Measurements from ENCODE around the gene PRKAG1.
A peak's percentile ranks its signal among the peaks of the same experiment; 100 is the strongest.

Gene PRKAG1

DNA sequence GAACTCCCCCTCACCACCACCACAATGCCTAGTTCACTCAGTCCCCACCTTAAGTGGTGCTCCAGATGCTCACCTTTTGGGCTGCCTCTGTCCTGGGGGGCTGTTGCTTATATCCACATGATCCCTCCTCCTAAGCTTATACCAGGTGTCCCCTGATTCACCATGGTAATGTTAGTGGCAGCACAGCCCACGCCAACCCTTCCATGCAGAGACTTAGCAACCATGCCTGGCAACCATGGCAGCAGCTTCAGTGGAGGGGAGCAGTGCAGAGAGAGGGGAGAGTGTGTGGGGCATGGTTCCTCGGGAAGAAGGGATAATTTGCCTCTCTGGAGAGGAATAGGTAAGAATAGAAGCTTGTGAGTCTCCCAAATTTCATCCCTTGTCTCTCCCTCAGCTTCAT is 18.2 kb downstream of the PRKAG1 start:
- no peak for DNase-seq

DNA sequence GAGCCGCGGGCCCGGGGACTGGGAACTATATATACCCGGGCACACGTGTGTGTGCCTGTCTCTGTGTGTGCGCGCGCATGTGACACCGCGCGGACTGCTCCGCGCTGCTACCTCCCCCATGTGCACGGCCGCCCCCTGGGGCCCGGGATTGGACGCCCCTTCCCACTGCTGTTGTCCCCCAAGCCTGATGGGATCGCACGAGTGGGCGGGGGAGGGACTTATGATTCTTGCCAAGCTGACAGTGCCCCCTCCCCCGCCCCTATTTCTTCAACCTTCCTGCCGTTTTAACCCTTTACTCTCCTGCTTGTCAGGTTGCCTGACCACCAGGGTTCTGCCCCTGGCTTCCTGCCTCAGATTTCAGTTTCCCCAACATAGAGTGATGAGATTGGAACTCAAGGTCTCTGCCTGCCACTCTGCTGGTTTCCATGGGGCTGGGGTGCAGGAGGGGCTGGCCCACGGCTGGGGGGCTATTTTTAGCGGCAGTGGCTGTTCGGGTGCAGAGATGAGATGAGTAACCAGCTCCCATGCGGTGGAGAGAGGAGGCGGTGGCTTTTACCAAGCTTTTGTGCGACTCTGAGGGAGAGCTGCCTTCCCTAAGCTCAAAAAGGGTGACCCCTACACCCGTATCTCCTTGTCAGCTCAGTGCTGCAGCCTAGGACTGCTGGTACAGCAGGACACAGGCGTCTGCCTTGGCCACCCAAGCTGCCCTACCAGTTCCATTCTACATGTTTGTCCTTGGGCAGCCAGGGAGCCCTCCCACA is 19.0 kb downstream of the PRKAG1 start, which contains the start of gene DDN:
TSS of gene DDN (minus strand) at position 5 of the 761 bp plus-strand sequence. CDS start 88 bp downstream, outside the sequence.
- DNase-seq, result peak; percentile 44

DNA sequence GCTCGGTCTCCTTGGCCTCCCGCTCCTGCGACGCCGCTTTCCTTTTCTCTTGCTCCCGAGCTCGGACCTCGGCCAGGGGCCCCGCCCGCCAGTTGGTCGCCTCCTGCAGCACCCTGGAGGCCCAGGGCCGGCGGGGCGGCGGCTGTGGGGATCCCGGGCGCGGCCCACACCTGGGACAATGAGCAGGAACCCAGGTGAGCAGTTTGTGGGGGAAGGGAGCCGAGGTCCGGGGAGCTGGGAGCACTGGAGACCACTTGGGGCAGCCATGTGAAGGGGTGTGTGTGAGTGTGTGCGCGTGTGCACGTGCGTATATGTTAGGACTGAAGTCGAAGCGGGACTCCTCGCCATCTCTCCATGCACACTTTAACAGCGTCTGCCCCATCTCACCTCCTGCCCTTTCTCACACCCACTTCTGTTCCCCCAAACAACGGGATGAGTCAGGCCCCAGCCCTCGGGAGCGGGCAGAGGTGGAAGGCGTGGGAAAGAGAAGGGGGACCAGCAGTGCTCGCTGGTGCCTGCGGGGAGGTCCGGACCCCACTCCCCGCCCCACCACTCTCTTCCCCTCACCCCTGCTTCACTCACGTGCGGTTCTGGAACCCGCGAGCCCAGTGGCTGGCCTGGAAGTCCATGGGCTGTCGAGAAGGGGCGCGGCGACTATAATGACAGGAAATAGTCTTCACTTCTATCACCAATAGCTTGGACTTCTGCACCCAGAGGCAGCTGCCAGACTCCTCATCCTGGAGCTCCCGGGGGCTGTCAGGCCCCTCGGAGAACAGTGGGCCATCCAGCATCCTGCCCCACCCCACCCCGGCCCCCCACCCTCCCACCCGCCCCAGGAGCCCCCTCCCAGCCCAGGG is 19.9 kb downstream of the PRKAG1 start:
- no peak for DNase-seq

- DNase-seq, result peak; percentile 17
Observed at GRCh38 chr12:48997719-48998496, 20.7 kb downstream of the PRKAG1 start.

DNA sequence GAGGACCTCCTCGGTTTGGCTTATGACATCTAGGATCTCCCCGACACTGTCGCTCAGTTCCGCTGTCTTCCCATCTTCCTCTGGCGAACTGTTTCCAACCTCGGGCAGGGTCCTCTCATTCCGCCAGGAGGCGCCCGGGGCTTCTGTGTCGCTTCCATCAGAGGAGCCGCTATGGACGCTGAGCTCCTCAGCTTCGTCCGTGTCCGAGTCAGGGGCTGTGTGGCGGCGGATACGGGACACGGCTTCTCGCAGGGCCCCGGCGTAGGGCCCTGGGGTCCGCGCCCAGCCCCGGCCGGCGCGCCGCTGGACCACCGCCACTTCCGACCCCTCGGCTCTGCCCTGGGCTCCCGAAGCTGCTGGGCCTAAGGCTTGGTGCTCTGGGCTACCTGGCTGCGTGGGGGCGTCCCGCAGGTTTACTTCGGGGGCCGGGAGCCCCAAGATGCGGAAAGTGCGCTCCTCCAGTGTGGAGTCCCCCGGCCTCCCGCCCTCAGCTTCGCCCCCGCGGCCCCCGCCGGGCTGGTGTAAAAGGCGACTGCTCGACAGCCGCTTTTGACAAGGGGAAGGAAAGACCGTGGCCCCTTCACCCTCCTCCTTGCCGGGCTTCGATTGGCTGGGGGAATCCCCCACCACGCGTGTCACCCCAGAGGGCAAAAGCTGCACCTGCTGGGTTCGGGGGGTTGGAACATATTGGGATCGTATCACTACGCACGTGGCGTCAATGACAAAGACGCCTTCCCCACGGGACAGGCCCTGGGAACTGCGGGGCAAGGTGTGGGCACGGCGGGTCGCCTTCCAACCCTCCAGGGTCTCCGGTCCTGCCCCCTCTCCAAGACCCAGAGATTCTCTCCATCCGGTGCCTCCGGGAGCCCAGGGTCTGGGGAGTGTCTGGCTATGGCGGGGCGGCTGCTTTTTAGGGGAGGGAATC is 21.5 kb downstream of the PRKAG1 start:
- DNase-seq, result peak; percentile 61

DNA sequence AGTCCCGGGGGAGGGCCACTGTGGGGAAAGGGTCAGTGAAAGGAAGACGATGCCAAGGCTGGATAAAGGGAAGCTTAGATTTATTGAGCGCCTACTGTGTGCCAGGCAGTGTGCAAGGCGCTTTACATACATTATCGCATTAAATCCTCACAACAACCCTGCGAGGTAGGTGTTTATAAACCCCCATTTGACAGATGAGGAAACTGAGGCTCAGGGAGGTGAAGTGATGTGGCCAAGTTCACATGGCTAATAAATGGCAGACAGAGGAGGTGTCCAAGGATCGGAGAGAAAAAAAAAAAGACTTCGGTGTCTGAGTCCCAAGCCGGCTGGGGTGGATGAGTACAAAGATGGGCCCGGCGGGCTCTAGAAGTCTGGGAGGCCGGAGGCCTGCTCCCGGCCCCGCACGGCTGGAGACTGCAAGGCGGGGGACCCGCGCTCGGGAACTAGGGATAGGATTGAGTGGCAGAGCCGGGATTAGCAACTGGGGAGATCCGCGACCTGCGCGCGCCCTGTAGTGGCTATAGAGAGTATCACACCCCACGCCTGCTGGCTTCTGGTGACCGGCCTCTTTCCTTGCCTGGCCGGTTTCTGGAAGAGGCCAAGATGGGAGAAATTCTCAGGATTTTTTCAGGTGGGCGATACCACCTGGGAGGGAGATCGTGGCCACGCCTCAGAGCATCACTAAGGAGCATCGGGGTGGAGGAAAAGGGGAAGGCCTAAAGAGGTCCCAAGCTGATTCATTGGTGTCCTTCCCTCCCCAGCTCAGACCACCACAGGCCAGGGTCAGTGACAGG is 23.3 kb downstream of the PRKAG1 start:
- DNase-seq, result peak; percentile 49

DNA sequence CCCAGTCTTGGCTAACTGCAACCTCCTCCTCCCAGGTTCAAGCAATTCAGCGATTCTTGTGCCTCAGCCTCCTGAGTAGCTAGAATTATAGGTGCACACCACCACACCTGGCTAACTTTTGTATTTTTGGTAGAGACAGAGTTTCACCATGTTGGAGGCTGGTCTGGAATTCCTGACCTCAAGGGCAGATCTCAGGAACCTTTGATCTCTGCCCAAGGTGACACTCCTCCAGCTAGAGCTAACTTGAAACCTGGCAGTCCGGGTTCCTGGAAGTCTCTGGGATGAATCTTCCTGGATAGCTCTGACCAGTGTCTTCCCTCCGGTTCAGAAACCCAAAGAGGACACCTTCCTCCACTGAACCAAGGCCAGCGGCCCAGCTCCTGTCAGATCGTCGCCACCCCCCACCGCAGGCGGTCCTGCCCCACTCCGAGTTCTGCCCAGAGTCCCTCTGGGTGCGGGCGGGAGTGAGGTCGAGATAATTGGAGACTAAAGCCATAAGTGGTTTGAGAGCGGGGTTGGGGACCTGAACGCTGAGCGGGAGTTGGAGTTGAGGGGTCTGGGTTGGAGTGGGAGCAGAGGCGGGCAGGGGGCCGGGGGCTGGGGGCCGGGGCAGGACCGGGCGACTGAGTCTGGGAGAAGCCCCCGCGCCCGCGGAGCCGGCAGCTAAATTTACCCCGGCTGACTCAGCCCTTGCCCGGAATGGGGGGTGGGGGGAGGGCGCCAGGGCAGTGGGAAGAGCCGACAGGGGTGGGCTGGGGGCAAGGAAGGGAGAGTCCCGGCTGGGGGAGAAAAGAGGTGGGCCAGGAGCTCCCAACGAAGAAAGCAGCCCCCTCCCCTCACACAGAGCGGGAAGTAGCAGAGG is 24.1 kb downstream of the PRKAG1 start:
- DNase-seq, result no peak

DNA sequence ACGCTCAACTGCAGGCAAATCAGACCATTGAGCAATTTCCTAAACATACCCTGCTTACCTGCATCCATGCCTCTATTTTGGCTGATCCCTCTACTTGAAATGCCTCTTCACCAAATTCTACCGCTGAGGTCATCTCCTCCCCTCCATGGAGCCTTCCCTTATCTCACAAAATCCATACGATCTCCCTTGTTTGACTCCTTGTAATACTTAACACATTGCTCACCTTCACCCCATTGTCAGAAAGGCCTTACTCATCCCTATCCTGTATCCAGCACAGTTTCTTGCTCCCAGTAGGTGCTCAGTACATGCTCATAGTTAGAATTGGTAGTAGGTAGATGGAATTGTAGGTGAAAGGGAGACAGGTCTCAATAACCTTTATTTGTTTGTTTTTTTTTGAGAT is 24.8 kb downstream of the PRKAG1 start:
- no peak for DNase-seq

DNA sequence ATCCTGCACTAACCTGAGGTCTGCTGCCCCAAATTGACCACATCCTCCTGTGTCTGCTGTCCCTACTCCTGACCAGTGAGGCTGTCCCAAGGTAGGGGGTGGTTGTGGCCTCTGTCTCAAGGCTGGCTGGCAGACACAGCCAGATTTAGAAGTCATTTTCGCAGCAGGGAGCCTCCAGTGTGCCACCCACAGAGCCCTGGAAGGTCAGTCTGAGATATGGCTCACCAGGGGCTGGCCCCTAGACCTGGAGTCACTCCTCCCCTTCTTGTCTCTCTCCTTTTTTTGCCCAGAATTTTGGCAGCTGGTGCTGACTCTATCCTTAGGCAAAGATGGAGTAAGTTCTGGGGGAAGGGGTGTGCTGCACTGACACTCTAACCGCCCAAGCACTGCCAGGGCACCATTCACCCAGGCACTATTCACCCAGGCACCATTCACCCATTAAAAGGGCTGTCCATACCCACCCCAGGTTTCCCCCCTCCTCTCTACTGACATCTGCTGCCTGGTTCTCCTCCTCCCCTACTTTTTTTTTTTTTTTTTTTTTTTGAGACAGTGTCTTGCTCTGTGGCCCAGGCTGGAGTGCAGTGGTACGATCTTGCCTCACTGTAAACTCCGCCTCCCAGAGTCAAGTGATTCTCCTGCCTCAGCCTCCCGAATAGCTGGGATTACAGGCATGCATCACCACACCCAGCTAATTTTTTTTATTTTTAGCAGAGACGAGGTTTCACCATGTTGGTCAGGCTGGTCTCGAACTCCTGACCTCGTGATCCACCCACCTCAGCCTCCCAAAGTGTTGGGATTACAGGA is 27.1 kb downstream of the PRKAG1 start:
- DNase-seq, result no peak

GRCh38 chr12:48990552-48990951 is 28.0 kb downstream of the PRKAG1 start:
- DNase-seq, result no peak

- DNase-seq, result peak; percentile 82
Observed at GRCh38 chr12:48988030-48988649, 30.4 kb downstream of the PRKAG1 start.

DNA sequence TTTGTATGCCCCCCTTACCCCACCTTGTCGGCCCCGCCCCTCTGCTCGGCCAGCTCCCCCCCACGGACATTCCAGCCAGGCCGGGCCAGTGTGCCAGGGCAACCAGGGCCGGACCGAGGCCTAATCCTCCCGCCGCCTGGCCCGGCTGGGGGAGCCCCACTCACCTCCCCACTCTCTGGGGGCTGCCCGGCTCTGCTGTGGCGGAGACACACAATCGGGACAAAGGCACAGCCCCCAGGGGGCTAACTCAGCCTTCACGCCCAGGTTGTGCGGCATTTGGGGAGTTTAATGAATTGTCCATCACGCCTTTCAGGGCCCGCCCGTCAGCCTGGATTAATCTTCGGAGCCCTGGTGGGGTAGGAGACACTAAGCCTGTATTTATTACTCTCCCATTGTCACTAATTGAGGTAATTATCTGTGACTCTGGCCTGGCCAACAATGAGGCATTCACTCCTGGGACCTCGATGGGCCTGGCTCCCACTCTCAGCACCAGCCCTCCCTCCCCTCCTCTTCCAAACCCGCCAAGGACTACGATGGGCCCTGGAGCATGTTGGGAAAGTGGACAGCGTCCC is 31.8 kb downstream of the PRKAG1 start:
- DNase-seq, result no peak

DNA sequence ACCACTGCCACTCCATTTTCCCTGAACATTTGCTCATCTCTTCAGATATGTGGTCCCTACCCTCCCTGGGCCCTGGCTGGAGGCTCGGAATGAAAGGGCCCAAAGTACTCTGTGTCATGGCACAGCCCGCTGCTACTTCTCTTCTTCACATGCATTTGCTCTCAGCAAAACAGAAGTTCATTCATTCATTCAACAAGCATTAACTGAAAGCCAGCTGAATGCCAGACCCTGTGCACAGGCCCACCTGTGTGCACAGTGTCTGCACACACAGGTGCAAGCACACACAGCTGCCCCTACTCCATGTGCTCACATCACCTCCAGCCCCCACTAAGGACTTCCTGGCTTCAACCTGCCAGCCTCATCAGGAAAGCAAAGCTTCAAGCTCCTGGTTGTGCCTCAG is 32.7 kb downstream of the PRKAG1 start:
- DNase-seq, result no peak

DNA sequence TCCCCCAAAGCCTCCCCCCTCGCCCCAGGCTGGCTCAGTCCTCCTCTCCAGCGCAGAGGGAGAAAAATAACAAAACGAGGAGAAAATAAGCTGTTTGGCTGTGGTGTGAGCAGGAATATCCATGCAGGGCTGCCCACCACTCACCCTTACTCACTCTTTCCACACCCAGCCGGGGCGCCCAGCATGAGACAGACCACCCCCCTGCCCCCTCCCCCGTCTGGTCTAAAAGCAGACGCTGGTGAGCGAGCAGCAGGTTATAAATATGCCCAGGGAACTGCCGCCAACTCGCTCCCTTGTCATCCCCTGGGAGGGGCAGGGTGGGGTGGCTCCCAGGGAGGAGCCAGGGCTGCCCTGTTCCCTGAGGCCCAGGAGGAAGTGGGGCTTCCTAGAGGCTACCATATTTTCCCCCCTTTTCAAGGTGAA is 33.1 kb downstream of the PRKAG1 start:
- no peak for DNase-seq

DNA sequence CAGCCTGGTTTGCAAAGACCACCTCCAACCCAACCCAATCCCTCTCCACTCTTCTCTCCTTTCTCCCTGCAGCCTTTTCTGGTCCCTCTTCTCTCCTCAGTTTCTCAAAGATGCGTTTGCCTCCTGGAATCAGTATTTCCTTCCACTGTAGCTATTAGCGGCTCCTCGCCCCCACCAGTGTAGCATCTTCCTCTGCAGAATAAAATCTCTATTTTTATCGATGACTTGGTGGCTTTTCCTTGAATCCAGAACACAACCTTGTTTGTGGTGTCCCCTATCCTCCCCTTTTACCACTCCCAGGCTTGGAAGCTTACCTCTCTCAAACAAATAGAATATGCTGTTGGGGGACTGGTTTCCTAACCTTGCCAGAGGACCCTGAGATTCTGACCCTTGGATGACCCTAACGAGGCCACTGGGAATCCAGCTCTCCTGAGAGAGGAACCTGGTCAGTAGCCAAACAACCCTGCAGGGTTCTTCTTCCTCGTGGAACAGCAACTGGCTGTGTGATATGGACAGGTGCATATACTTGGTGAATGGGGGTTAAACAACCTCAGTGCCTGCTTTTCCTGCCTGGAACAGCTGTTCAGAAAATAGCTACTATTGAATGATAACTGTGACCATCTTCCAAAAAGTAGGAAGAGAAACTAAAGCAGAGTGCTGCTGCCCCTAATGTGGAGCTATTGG is 36.0 kb downstream of the PRKAG1 start:
- DNase-seq, result no peak

- DNase-seq, result no peak
Observed at GRCh38 chr12:48981757-48982157, 36.8 kb downstream of the PRKAG1 start.

DNA sequence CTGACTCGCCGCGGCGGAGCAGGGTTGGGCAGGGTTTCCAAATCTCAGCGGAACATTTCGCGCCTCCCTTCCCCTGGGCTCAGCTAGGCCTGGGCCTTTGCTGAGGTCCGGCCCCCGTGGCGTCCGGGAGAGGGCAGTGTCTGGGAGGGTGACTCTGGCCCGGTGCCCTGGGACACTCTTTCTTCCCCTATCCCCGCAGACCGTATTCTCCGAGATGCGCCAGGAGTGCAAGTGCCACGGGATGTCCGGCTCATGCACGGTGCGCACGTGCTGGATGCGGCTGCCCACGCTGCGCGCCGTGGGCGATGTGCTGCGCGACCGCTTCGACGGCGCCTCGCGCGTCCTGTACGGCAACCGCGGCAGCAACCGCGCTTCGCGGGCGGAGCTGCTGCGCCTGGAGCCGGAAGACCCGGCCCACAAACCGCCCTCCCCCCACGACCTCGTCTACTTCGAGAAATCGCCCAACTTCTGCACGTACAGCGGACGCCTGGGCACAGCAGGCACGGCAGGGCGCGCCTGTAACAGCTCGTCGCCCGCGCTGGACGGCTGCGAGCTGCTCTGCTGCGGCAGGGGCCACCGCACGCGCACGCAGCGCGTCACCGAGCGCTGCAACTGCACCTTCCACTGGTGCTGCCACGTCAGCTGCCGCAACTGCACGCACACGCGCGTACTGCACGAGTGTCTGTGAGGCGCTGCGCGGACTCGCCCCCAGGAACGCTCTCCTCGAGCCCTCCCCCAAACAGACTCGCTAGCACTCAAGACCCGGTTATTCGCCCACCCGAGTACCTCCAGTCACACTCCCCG is 37.4 kb downstream of the PRKAG1 start:
- DNase-seq, result peak; percentile 48
